H9 (cell line): ENCODE measurements around the gene CHML. TPM values are rescaled to one million over a fixed set of nuclear protein-coding genes. Genes with fewer than 3 reads are reported as not detected.

Experiments
- DNase-seq: peaks from one replicate; pipeline ENCODE4 v3.0.0-alpha.2; 2017
- H2AFZ ChIP-seq: one replicate; pipeline ENCODE4 v1.6.1; 2013; ENCODE audit warnings: mild to moderate bottlenecking, low read length, control low read depth, moderate library complexity
- H2AK5ac ChIP-seq: 2 replicates; pipeline ENCODE4 v1.6.1; 2013; ENCODE audit warnings: low read length, control low read depth, mixed read lengths; ENCODE audit not compliant: insufficient read length
- H2BK120ac ChIP-seq: one replicate; pipeline ENCODE4 v1.6.1; 2013; ENCODE audit warnings: low read depth, mild to moderate bottlenecking, low read length, control low read depth, inconsistent platforms; ENCODE audit not compliant: poor library complexity, severe bottlenecking
- H2BK12ac ChIP-seq: 2 replicates; pipeline ENCODE4 v1.6.1; 2013; ENCODE audit warnings: low read length, control low read depth, mixed read lengths, low read depth; ENCODE audit not compliant: insufficient read length
- H2BK15ac ChIP-seq: 2 replicates; pipeline ENCODE4 v1.6.1; 2013; ENCODE audit warnings: low read depth, low read length, control low read depth
- H2BK20ac ChIP-seq: one replicate; pipeline ENCODE4 v1.6.1; 2013; ENCODE audit warnings: low read depth, mild to moderate bottlenecking, low read length, control low read depth, inconsistent platforms; ENCODE audit not compliant: poor library complexity, severe bottlenecking
- H2BK5ac ChIP-seq: 2 replicates; pipeline ENCODE4 v1.6.1; 2013; ENCODE audit warnings: low read length, control low read depth, mixed read lengths; ENCODE audit not compliant: insufficient read length
- H3K14ac ChIP-seq: 2 replicates; pipeline ENCODE4 v1.6.1; 2013; ENCODE audit warnings: low read length, control low read depth; ENCODE audit not compliant: insufficient read depth
- H3K18ac ChIP-seq: 2 replicates; pipeline ENCODE4 v1.6.1; 2013; ENCODE audit warnings: low read depth, mild to moderate bottlenecking, mixed read lengths, low read length, control low read depth; ENCODE audit not compliant: insufficient read length
- H3K23ac ChIP-seq: 2 replicates; pipeline ENCODE4 v1.6.1; 2013; ENCODE audit warnings: low read length, control low read depth, mixed read lengths, low read depth; ENCODE audit not compliant: insufficient read length
- H3K23me2 ChIP-seq: 2 replicates; pipeline ENCODE4 v1.6.1; 2013; ENCODE audit warnings: low read depth, mild to moderate bottlenecking, mixed read lengths, low read length, control low read depth; ENCODE audit not compliant: insufficient read length, poor library complexity, severe bottlenecking
- H3K27ac ChIP-seq: 2 replicates; pipeline ENCODE4 v1.5.1; 2013; ENCODE audit warnings: low read length, control low read depth, mixed read lengths, low read depth; ENCODE audit not compliant: insufficient read length
- H3K27me3 ChIP-seq: 2 replicates; pipeline ENCODE4 v1.6.1; 2013; ENCODE audit warnings: low read length, control low read depth, inconsistent platforms; ENCODE audit not compliant: insufficient read depth
- H3K4ac ChIP-seq: 2 replicates; pipeline ENCODE4 v1.6.1; 2013; ENCODE audit warnings: low read depth, mild to moderate bottlenecking, control low read depth, inconsistent platforms, low read length, moderate library complexity
- H3K4me1 ChIP-seq: 2 replicates; pipeline ENCODE4 v1.6.1; 2013; ENCODE audit warnings: low read length, control low read depth, inconsistent platforms; ENCODE audit not compliant: insufficient read depth
- H3K4me2 ChIP-seq: 2 replicates; pipeline ENCODE4 v1.6.1; 2013; ENCODE audit warnings: low read length, control low read depth, mixed read lengths; ENCODE audit not compliant: insufficient read length, insufficient read depth
- H3K56ac ChIP-seq: 2 replicates; pipeline ENCODE4 v1.6.1; 2013; ENCODE audit warnings: low read depth, mild to moderate bottlenecking, mixed read lengths, low read length, control low read depth; ENCODE audit not compliant: insufficient read length
- H3K79me1 ChIP-seq: 2 replicates; pipeline ENCODE4 v1.6.1; 2013; ENCODE audit warnings: low read depth, mild to moderate bottlenecking, moderate library complexity, low read length, control low read depth, inconsistent platforms; ENCODE audit not compliant: insufficient read depth, poor library complexity, severe bottlenecking
- H3K79me2 ChIP-seq: 2 replicates; pipeline ENCODE4 v1.6.1; 2013; ENCODE audit warnings: low read length, control low read depth, inconsistent platforms; ENCODE audit not compliant: insufficient read depth
- H3K9ac ChIP-seq: 2 replicates; pipeline ENCODE4 v1.6.1; 2013; ENCODE audit warnings: low read length, control low read depth, mixed read lengths; ENCODE audit not compliant: insufficient read length; ENCODE audit errors: extremely low read depth
- H3K9me3 ChIP-seq: one replicate; pipeline ENCODE4 v1.6.1; 2013; ENCODE audit warnings: low read depth, low read length, inconsistent platforms; ENCODE audit not compliant: control insufficient read depth
- H3T11ph ChIP-seq: one replicate; pipeline ENCODE4 v1.6.1; 2013; ENCODE audit warnings: mild to moderate bottlenecking, low read length, control low read depth, inconsistent platforms
- H4K20me1 ChIP-seq: one replicate; pipeline ENCODE4 v1.6.1; 2013; ENCODE audit not compliant: control insufficient read depth, insufficient read length, insufficient read depth
- H4K5ac ChIP-seq: 2 replicates; pipeline ENCODE4 v1.6.1; 2013; ENCODE audit warnings: low read depth, mild to moderate bottlenecking, mixed read lengths, low read length, control low read depth; ENCODE audit not compliant: insufficient read length
- H4K8ac ChIP-seq: replicated peaks from 2 replicates; pipeline ENCODE4 v1.6.1; 2013; ENCODE audit warnings: low read length, control low read depth, mixed read lengths, low read depth; ENCODE audit not compliant: insufficient read length
- H4K91ac ChIP-seq: 2 replicates; pipeline ENCODE4 v1.6.1; 2013; ENCODE audit warnings: low read depth, mild to moderate bottlenecking, moderate library complexity, mixed read lengths, low read length, control low read depth; ENCODE audit not compliant: insufficient read length
- H3K27ac Mint-ChIP-seq, 3 experiments: 2 replicates in 2 of 3; 3 replicates in 1 of 3; pipeline ENCODE4 v1.8.0; 2020 to 2021; ENCODE audit warnings: mixed read lengths in 3 of 3, mild to moderate bottlenecking in 1 of 3, moderate library complexity in 1 of 3
- H3K27me3 Mint-ChIP-seq: 2 replicates; pipeline ENCODE4 v1.8.0; 2021; ENCODE audit warnings: low read depth, mild to moderate bottlenecking, moderate library complexity, mixed read lengths
- H3K36me3 Mint-ChIP-seq, 3 experiments: 2 replicates in 2 of 3; 3 replicates in 1 of 3; pipeline ENCODE4 v1.8.0; 2020 to 2021; ENCODE audit warnings: low read depth in 3 of 3, mixed read lengths in 3 of 3; ENCODE audit not compliant: insufficient read depth in 1 of 3
- H3K4me1 Mint-ChIP-seq, 2 experiments: 2 replicates each; pipeline ENCODE4 v1.8.0; 2020; ENCODE audit warnings: mixed read lengths in 2 of 2
- H3K4me3 Mint-ChIP-seq, 2 experiments: 2 replicates in 1 of 2; 3 replicates in 1 of 2; pipeline ENCODE4 v1.8.0; 2020 to 2021; ENCODE audit warnings: mild to moderate bottlenecking in 2 of 2, mixed read lengths in 2 of 2, moderate library complexity in 1 of 2
- H3K9me3 Mint-ChIP-seq, 2 experiments: 2 replicates in 1 of 2; 3 replicates in 1 of 2; pipeline ENCODE4 v1.8.0; 2020; ENCODE audit warnings: mild to moderate bottlenecking in 2 of 2, mixed read lengths in 2 of 2, moderate library complexity in 1 of 2
- WGBS: extraction: QIAGEN DNeasy Blood & Tissue Kit; methylation state at CpG from one replicate; pipeline ENCODE4 v1.1.7; 2013; ENCODE audit warnings: missing lambda C conversion rate, low lambda C conversion rate, mixed read lengths; ENCODE audit not compliant: insufficient read length; ENCODE audit errors: extremely low coverage; 5-methylcytosine and 5-hydroxymethylcytosine counted together
- total RNA-seq: library from RNA; stranded (reverse); gene quantifications from 2 replicates; pipeline ENCODE4 v1.2.1, GENCODE V29; 2021
- TF ChIP-seq, protein P1 (sequence below): fragments of 200-600 bp; sonication (generic); conservative IDR thresholded peaks from 3 replicates; pipeline ENCODE4 v1.8.0; 2021; ENCODE audit warnings: antibody characterized with exemption, mild to moderate bottlenecking

Gene CHML
- total RNA-seq, 1 experiment from 2014 or later, result 45.7 TPM

DNA sequence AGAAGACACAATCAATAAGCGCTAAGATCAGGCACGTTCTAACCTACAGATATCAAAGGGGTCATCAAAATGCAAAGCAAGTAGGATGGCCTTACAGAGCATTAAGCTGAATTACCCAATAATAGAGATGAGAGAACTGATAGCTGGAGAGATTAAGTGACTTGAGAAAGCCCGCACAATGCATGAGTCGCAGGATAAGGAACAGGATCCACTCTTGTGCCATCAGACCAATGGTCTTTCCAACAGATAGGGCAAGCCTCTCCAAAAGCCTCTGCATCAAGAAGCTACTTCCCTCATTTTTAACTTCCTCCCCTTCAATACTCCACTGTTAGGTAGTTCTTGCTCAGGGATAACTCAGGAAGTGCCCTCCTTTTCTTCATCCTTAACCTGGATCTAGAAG lies 2.6 kb downstream of the CHML start:
- no peak overlapping the region for H3K27ac ChIP-seq

More for the DNA sequence above, 2.6 kb downstream of the CHML start:
- peaks cover 21 to 23% of the 10 kb centered on the region in 2 experiments for H3K4me1 Mint-ChIP-seq
- no CpG with 5 or more reads among the region's 4 CpGs for WGBS
- no peak overlapping the region for H2AK5ac ChIP-seq
- H4K91ac ChIP-seq, result no peak overlapping the region
- H4K20me1 ChIP-seq, result no peaks in the 10 kb centered on the region
- H3K18ac ChIP-seq, result no peak overlapping the region
- peak overlapping the region; percentile 86 to 89 for H3K4me3 Mint-ChIP-seq
- peaks cover 13 to 17% of the 10 kb centered on the region in 2 experiments for H3K9me3 Mint-ChIP-seq
- no peak overlapping the region for H2BK15ac ChIP-seq
- DNase-seq, result no peak
- H2AFZ ChIP-seq, result no peak overlapping the region
- H3K9me3 ChIP-seq, result no peaks in the 10 kb centered on the region
- H4K5ac ChIP-seq, result no peak overlapping the region
- no peak overlapping the region for H2BK12ac ChIP-seq
- H3K4me1 ChIP-seq, result peaks cover 6% of the 10 kb centered on the region; the same call in 1 of the 2 replicates
- no peak overlapping the region for H2BK5ac ChIP-seq
- H3K56ac ChIP-seq, result no peak overlapping the region
- H4K8ac ChIP-seq, result no peak overlapping the region
- no peak overlapping the region for H3K14ac ChIP-seq
- H3K79me1 ChIP-seq, result no peaks in the 10 kb centered on the region
- peaks cover 16% of the 10 kb centered on the region for H3K27me3 Mint-ChIP-seq
- no peak overlapping the region for H3T11ph ChIP-seq
- no peaks in the 10 kb centered on the region for H3K27me3 ChIP-seq
- no peak overlapping the region for H2BK20ac ChIP-seq
- H3K9ac ChIP-seq, result no peak overlapping the region
- TF ChIP-seq, protein P1, sequence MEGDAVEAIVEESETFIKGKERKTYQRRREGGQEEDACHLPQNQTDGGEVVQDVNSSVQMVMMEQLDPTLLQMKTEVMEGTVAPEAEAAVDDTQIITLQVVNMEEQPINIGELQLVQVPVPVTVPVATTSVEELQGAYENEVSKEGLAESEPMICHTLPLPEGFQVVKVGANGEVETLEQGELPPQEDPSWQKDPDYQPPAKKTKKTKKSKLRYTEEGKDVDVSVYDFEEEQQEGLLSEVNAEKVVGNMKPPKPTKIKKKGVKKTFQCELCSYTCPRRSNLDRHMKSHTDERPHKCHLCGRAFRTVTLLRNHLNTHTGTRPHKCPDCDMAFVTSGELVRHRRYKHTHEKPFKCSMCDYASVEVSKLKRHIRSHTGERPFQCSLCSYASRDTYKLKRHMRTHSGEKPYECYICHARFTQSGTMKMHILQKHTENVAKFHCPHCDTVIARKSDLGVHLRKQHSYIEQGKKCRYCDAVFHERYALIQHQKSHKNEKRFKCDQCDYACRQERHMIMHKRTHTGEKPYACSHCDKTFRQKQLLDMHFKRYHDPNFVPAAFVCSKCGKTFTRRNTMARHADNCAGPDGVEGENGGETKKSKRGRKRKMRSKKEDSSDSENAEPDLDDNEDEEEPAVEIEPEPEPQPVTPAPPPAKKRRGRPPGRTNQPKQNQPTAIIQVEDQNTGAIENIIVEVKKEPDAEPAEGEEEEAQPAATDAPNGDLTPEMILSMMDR, result no peak
- H3K23me2 ChIP-seq, result peaks cover 3% of the 10 kb centered on the region
- no peak overlapping the region for H2BK120ac ChIP-seq
- peaks cover 28 to 41% (median 37%) of the 10 kb centered on the region in 3 experiments for H3K36me3 Mint-ChIP-seq
- peak overlapping the region; percentile 87 for H3K4me2 ChIP-seq
- no peak overlapping the region for H3K4ac ChIP-seq
- H3K79me2 ChIP-seq, result peaks cover 20% of the 10 kb centered on the region; the same call in 1 of the 2 replicates
- H3K27ac Mint-ChIP-seq, result no peak overlapping the region
- no peak overlapping the region for H3K23ac ChIP-seq
